ENCODE results near the gene PDE10A. TPM values are rescaled to one million over a fixed set of nuclear protein-coding genes. Genes with fewer than 3 reads are reported as not detected.

Gene PDE10A
- total RNA-seq, 1 experiment from 2014 or later = 2.1 TPM

DNA sequence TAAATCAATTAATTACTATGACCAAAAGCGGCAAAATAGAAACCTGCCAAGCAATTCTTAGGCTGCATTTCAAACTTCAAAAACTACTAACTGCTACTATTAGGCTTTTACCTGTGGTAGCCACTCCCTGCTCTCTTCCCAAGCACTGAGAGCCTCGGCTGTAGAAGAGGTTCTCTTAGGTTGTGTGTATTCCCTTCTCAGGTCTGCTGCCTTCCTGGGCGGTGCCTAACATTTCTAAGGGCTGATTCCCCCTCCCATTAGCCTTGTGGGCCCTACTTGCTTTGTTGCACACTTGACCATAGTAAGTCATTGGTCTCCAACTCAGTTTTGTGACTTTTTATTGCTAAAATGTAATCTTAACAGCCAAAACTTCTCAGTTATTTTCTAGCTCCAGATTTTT, 207.6 kb downstream of the PDE10A start:
- ChIA-PET POLR2A (ENCODE audit: unreplicated experiment) (no interaction called here), CTCF (no interaction called here)
- intact Hi-C loops (cut with micrococcal nuclease) = no loop called here
- no peaks in the 10 kb centered on the region for H3F3A ChIP-seq (ENCODE audit: low read length, unreplicated experiment)
- no peaks in the 10 kb centered on the region for H3K9me3 ChIP-seq (ENCODE audit: low read length)
- H3K4me1 ChIP-seq (ENCODE audit: insufficient read depth, low read length) = no peaks in the 10 kb centered on the region
- H3K9ac ChIP-seq (ENCODE audit: low read length) = no peak overlapping the region
- TF ChIP-seq CTCF (conservative IDR thresholded peaks at IDR 0.05; ENCODE audit: low read depth, low read length) (no peak), EZH2 (IDR thresholded peaks at IDR 0.05; ENCODE audit: low read length, unreplicated experiment) (no peak), EZH2phosphoT487 (IDR thresholded peaks at IDR 0.05; ENCODE audit: borderline replicate concordance, low read length) (no peak)
- no peak overlapping the region for H3K4me3 ChIP-seq (ENCODE audit: low read length)
- H2AFZ ChIP-seq (ENCODE audit: low read length) = no peak overlapping the region
- ATAC-seq (no peak), DNase-seq (no peak)
- no peaks in the 10 kb centered on the region for H3K27me3 ChIP-seq (ENCODE audit: low read length)
- no peaks in the 10 kb centered on the region for H3K36me3 ChIP-seq (ENCODE audit: low read depth, low read length)
- no TSS peak for BruUV-seq (replicated peaks)
- H4K20me1 ChIP-seq (ENCODE audit: low read length) = no peaks in the 10 kb centered on the region
- H3K27ac ChIP-seq (ENCODE audit: low read length) = no peak overlapping the region
- H3K4me2 ChIP-seq (ENCODE audit: low read length) = no peak overlapping the region
- no peaks in the 10 kb centered on the region for H3K79me2 ChIP-seq (ENCODE audit: low read length)
- H3K9me2 ChIP-seq (replicated peaks; ENCODE audit: low read length) = no peaks in the 10 kb centered on the region

DNA sequence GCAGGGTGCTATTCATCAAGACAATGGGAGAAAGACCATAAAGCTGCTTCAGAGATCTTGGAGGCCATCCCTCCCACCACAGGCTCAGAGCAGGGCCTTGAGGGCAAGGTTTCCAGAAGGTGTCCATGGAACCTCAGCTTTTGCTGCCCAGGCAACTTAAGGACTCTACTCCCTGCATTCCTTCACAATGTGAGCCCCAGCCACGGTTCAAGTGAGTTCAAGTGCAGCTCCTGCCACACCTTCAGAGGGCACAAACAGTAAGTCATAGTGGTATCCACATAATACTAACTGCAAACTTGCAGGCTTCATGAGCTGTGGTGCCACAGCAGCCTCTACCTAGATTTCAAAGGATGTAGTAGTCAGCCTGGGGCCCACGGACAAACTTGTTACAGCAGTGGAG, 209.6 kb downstream of the PDE10A start:
- no peak for ATAC-seq
- Histone ChIP-seq H3K4me3 (ENCODE audit: low read length) (no peak overlapping the region), H2AFZ (ENCODE audit: low read length) (no peak overlapping the region), H3K9me3 (ENCODE audit: low read length) (no peaks in the 10 kb centered on the region), H3K36me3 (ENCODE audit: low read depth, low read length) (no peaks in the 10 kb centered on the region), H3K9ac (ENCODE audit: low read length) (no peak overlapping the region), H3F3A (ENCODE audit: low read length, unreplicated experiment) (no peaks in the 10 kb centered on the region), H3K4me1 (ENCODE audit: insufficient read depth, low read length) (no peaks in the 10 kb centered on the region), H3K27ac (ENCODE audit: low read length) (no peak overlapping the region), H3K9me2 (replicated peaks; ENCODE audit: low read length) (no peaks in the 10 kb centered on the region), H4K20me1 (ENCODE audit: low read length) (no peaks in the 10 kb centered on the region), H3K4me2 (ENCODE audit: low read length) (no peak overlapping the region), H3K27me3 (ENCODE audit: low read length) (no peaks in the 10 kb centered on the region), H3K79me2 (ENCODE audit: low read length) (no peaks in the 10 kb centered on the region)
- intact Hi-C loops (cut with micrococcal nuclease) = no loop called here
- CTCF ChIA-PET = no interaction called here
- no peak for DNase-seq
- TF ChIP-seq CTCF (conservative IDR thresholded peaks at IDR 0.05; ENCODE audit: low read depth, low read length) = no peak
- no peak for TF ChIP-seq EZH2 (IDR thresholded peaks at IDR 0.05; ENCODE audit: low read length, unreplicated experiment)
- TF ChIP-seq EZH2phosphoT487 (IDR thresholded peaks at IDR 0.05; ENCODE audit: borderline replicate concordance, low read length) = no peak
- no TSS peak for BruUV-seq (replicated peaks)
- POLR2A ChIA-PET (ENCODE audit: unreplicated experiment) = no interaction called here

DNA sequence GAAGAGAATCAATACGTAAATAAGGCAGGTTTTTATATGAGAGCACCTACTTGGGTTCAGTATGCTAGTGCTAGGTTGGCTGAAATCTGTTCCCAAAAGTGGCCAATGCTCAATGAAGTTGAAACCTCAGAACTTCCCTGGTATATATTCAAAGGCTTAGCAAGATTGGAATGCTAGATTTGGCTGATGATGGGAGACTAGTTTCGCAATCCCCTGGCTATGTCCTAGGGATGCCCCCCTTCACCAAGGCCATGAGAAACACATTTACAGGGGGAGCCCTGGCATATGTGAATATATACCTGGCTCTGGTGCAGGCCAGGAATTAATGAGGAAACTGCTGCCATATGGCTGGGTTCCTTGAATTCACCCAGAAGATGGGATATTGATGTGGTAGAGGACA, 211.2 kb downstream of the PDE10A start:
- CTCF ChIA-PET = no interaction called here
- no peaks in the 10 kb centered on the region for H3K9me3 ChIP-seq (ENCODE audit: low read length)
- no peaks in the 10 kb centered on the region for H3F3A ChIP-seq (ENCODE audit: low read length, unreplicated experiment)
- no peak overlapping the region for H3K4me2 ChIP-seq (ENCODE audit: low read length)
- H3K4me1 ChIP-seq (ENCODE audit: insufficient read depth, low read length) = no peaks in the 10 kb centered on the region
- H2AFZ ChIP-seq (ENCODE audit: low read length) = no peak overlapping the region
- TF ChIP-seq EZH2phosphoT487 (IDR thresholded peaks at IDR 0.05; ENCODE audit: borderline replicate concordance, low read length) = no peak
- TF ChIP-seq CTCF (conservative IDR thresholded peaks at IDR 0.05; ENCODE audit: low read depth, low read length) = no peak
- TF ChIP-seq EZH2 (IDR thresholded peaks at IDR 0.05; ENCODE audit: low read length, unreplicated experiment) = no peak
- H3K27ac ChIP-seq (ENCODE audit: low read length) = no peak overlapping the region
- H3K27me3 ChIP-seq (ENCODE audit: low read length) = no peaks in the 10 kb centered on the region
- H3K36me3 ChIP-seq (ENCODE audit: low read depth, low read length) = no peaks in the 10 kb centered on the region
- no peaks in the 10 kb centered on the region for H4K20me1 ChIP-seq (ENCODE audit: low read length)
- H3K79me2 ChIP-seq (ENCODE audit: low read length) = no peaks in the 10 kb centered on the region
- intact Hi-C loops (cut with micrococcal nuclease) = no loop called here
- POLR2A ChIA-PET (ENCODE audit: unreplicated experiment) = no interaction called here
- no peaks in the 10 kb centered on the region for H3K9me2 ChIP-seq (replicated peaks; ENCODE audit: low read length)
- ATAC-seq (no peak), DNase-seq (no peak)
- BruUV-seq (replicated peaks) = no TSS peak
- H3K9ac ChIP-seq (ENCODE audit: low read length) = no peak overlapping the region
- no peak overlapping the region for H3K4me3 ChIP-seq (ENCODE audit: low read length)

All from PC-3 (cell line).